HUDEP-2 (cell line): Measurements from ENCODE around the gene MARK3.

Experiments
- DNase-seq, 76 experiments: peaks; one replicate each; lab custom pipeline; 2025; ENCODE audit not compliant: unreplicated experiment in 76 of 76; lab: John Stamatoyannopoulos, UW

Gene MARK3

DNA sequence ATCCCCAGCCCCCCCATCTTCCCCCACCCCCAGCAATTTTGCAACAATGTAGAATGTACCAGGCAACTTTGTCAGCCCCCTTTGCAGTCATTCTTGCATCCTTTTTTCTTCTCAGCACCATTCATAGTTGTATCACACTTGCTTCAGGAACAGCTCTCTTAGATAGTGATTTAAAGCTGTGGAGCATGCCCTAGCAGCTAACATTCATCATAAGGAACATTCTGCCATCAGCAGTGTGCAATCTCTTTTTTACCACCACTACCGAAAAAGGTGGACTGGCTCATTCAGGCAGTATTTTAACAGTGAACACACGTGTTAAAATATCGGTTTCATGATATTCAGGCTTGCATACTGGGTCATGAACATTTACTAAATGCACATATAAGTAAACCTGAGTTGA lies 45.1 kb downstream of the MARK3 start:
- DNase-seq, result no peak

DNA sequence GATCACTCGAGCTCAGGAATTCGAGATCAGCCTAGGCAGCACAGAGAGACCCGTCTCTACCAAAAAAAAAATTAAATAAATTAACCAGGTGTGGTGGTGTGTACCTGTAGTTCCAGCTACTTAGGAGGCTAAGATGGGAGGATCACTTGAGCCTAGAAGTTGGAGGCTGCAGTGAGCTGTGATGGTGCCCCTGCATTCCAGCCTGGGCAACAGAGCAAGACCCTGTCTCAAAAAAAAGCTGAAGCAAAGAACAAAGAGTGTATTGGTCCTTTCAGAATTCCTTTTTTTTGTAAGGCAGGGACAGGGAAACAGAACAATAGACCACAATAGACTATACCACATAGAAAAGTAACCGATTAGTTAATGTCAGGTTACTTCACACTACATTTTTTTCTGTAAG lies 47.4 kb downstream of the MARK3 start:
- no peak for DNase-seq

DNA sequence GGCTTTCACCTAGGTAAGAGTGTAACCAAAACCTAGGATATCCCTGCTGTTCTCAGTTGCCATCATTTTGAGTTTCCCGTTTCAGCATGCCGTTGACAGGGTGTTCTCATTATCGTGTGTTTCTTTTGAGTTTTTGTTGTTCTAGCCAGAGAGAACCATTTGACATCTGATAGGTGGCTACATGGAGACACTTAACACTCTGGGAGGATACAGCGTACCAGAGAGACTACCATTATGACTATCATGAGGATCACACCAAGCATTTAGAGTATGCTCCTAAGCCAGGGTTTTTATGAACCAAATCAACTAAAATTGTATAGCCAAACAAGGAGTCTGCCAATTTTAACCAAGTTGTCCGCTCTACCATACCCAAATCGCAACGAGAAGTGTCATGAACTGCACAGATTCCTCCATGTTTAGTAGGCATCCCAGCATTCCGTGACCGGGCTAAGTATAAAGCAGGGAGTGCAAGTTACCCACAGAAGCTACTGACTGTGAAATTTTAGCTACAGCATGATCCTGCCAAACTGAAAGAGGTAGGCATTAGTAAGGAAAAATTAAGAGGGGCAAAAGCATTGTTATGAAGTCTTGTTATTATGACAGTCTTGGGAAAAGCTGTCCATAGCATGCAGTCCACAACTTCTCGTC lies 48.8 kb downstream of the MARK3 start:
- DNase-seq, result no peak

DNA sequence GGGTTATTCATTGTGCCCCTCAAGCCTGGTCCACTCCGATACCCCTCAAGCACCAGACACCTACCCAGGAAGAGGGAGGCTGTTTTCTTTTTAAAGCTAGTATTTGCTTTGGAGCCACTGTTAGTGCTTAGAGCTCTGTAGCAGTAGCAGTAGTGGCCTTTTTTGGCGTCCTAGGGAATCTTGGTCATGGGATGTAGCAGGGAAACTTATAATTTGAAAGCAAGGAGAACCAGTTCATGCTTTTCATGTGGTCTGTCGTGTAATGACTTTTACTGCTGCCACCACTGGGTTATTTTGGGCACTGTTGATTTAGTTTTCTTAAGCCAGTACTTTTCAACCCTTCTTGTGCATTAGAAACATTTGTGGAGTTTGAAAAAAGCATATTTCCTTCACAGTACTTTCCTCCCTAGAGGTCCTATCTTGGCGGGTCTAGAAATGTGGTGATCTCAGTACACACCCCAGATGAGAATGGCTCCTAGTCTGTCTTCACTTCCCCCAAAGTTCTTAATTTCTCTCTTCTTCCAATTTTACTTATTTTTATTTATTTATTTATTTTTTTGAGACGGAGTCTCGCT lies 49.7 kb downstream of the MARK3 start:
- no peak for DNase-seq

DNA sequence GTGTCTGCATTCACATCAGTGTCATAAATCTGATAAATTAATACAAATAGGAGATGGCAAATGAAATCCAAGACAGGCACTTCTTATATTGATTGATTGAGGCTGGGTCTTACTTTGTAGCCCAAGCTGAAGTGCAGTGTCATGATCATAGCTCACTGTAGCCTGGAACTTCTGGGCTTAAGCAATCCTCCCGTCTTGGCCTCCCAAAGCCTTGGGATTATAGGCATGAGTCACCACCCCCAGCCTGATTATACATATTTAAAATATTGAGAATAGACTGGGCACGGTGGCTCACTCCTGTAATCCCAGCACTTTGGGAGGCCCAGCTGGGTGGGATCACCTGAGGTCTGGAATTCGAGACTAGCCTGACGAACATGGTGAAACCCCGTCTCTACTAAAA lies 51.3 kb downstream of the MARK3 start:
- DNase-seq, result no peak

DNA sequence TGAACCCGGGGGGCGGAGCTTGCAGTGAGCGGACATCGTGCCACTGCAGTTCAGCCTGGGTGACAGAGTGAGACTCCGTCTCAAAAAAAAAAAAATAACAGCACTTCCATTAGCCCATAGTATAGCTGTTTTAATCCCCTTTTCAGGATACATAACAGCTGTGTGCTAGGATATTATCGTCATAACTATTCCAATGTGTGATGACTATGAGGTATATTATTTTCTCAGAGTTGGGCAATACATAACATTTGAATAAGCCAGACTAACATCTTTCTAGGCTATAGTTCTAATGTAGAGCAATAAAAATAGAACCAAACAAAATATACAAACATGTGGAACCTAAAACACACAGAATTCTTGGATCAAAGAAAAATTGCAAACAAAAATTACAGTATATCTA lies 57.1 kb downstream of the MARK3 start:
- DNase-seq, result no peak

DNA sequence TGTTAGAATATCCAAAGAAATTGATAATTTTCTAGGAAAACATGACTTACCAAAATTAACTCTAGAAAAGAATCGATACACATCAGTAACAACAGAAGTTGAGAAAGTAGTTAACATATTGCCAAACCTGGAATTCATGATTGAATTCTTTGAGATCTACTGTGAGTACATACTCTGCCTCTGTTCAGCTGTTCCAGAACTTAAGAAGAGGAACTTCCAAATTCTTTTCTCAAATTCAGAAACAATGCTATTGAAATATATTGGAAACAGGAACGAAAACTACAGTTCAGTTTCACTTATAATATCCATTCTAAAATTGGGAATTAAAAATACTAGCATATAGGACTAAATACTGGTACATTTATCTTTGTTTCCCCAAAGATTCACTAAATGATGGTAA lies 57.9 kb downstream of the MARK3 start:
- no peak for DNase-seq

DNA sequence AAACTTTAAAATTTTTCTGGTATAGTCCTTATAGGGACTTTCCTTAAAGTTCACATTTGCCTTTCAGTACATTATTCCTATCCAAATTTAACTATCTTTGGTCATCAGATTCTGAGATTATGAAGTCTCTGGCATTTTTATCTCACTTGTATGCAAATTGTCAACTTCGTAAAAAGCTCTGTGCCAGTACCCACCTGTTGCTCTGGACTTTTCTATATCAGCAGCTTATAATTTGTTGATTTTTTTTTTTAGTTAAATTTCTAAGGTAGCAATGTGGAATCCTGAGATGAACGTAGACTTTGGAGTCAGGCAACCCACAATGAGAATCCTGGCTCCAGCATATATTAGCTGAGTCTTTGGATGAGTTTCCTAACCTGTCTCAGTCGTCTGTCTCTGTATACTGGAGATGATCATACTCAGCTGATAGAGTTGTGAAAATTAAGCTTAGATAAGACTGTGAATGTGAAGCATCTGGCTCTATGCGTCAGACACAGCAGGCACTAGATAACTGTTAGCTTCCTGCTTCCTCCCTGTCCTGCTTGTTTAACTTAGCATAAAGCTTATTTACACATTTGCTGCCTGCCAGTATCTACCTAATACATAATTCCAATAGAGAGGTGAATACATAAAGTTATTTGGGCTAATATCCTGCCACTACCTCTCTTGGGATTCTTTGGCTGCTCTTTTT lies 59.8 kb downstream of the MARK3 start:
- peak in 19 of 76 experiments; percentile 3 to 54 (median 22) for DNase-seq

DNA sequence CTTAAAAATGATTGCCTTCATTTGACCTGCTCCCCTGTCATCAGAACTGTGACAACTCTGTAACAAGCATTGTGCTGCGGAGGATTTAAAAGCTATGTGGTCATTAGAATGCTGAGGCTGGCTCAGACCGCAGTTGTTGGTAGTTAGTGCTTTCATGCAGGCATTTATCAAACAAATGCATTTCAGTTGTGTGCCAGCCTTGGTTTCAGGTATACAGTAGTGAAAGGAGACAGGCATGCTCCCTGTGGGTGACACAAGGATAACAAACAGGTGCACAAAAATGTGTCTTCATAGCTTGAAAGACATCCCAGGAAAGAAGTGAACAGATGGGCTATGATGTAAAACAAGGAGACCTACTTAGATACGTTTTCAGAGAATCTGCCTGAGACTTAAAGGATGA lies 60.6 kb downstream of the MARK3 start:
- DNase-seq, result no peak

DNA sequence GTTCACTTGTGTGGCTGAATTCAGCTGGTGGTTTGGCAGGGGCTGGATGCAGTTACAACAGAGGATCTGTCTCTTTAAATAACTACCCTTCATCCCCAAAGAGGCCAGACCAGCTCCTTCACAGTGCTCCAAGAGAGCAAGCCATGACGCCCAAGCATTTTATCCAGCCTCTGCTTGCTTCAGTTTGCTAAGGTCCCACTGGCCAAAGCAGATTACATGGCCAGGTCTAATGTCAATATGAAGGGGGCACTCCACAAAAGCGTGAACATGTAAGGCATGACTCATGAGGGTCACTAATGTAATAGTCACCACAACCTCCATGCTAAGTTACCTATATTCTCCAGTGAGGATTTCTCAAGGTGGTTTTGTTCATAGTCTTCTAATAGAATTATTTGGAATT lies 62.9 kb downstream of the MARK3 start:
- DNase-seq, result no peak

DNA sequence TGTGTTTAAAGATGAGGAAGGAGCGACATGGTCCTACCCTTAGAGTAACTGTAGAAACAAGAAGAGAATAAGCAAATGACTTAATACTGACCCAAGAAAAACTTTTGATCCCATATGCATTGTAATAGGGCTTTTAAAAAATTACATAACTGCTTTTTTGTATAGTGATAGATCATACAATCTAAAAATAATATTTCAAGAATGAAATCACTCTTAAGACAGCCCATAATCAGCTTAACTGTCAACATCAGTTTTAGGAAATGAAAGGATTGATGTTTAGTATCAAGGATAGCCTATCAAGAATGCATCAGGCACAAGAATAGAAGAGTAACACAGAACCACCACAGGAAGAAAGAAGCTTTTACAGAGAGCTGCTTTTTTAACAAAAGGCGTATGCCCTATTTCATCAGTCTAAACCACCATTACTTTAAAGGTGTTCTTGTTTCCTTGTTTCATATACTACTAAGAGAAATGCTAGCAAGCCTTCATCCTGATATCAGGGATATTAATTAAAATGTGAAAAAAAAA lies 64.5 kb downstream of the MARK3 start:
- no peak for DNase-seq

DNA sequence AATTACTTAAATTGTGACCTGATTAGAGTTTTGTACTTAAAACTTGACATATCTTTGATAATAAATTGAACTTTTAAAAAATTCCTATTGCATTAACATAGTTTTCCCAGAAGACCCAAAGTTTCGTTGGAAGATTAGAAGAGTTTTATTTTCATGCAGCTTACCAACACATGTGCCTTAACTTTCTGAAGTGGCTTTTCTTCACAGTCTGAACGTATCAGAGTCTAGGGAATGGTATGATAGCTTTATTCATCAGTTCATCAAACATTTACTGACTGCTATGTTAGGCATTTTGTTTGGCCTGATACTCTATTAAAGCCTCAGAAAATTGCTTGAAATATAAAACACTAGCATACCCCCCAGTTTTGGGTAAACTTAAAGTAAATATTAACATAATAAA lies 65.2 kb downstream of the MARK3 start:
- no peak for DNase-seq

DNA sequence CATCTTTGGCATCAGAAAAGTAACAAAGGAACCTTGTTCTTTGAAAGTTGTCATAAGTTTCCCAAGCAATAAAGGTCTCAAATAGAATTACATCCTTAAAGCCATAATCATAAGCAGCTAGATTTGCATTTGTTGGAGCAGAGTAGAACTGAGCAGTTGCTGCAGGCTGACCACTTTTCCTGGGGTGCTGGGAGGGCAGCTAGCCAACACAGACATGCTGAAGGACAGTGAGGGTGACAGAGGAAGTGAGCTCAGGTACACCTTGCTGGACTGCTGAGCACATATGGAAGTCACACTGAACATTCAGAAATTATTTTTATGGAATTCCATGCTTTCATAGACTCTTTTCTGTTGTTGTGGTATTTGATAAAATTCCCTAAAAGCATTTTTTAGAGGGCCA lies 66.2 kb downstream of the MARK3 start:
- no peak for DNase-seq

DNA sequence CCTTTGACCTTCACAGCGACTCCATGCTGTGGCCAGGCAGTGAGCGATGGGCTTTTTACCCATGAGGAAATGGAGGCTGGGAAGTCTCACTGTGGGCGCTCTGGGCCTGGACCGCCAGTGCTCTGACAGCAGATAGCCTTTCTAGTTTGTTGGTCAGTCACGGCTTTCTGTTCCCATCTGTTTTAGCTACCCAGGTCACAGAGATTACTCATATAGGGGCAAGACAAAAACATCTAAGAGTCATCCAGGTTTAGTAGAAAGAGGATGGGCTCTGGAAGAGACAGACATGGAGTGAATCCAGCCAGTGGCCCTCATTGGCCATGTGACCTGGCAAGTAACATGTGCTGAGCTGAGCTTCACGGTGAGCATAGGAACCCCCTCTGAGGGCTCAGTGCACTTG lies 68.6 kb downstream of the MARK3 start:
- DNase-seq, result no peak

DNA sequence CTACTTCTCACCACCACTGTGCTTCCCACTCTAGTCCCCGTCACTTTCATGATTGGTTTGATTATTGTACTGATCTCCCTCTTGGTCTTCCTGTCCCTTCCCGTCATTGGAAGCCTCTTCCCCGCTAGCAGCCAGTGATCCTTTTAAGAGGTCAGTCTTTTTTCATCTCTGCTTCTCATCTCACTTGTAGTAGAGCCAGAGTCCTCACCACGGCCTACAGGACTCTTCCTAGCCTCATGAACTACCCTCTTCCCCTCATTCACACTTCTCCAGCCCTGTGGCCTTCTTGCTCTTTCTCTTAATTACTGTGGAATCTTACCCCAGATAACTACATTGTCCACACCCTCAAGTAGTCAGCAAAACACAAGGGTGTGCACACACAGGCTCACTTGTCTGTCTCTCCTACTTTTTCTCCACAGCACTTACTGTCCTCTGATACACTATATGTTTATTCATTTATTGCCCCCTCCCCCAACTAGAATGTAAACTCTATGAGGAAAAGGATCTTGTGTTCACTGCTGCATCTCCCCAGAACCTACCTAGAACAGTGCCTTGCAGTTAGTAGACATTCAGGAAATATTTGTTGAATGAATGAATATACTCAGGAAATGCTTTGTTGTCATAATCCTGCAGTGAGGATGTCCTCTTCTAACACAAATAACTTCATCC lies 71.1 kb downstream of the MARK3 start:
- DNase-seq, result peak in 15 of 76 experiments; percentile 0 to 37 (median 10)

DNA sequence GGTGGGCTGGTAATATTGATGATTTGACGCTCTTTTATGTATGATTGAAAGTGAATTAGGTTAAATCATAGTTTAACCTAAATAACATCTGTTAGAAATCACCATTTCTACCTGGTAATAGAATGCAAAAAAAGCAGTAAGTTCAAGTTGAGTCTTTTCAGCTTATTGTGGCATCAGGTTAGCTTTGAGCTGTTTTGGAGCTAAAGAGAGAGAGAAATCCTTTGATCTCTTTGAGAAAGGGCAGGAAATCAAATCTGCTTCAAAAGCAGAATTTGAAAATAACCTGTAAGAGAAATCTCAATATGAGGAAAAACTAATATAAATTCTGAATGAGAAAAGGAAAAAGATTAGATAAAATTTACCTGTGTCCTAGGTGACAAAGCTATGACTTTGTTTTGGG lies 75.2 kb downstream of the MARK3 start:
- no peak for DNase-seq

DNA sequence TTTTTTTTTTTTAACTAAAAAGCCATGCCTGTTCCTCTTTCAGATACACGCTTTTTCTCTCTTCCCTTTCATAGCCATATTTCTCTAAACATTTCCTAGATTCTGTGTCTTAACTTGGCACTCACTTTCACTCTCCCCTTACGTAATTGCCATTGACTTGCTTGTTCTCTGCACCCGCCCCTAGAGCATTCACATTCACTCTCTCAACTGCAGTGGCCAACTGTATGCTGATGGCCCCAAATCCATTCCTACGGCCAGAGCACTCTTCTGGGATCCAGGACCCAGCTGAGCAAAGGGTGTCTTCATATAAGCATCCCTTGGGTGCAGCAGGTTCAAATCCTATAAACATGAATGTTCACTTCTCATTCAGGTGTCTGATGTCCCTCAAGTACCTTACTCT lies 77.9 kb downstream of the MARK3 start:
- no peak for DNase-seq

DNA sequence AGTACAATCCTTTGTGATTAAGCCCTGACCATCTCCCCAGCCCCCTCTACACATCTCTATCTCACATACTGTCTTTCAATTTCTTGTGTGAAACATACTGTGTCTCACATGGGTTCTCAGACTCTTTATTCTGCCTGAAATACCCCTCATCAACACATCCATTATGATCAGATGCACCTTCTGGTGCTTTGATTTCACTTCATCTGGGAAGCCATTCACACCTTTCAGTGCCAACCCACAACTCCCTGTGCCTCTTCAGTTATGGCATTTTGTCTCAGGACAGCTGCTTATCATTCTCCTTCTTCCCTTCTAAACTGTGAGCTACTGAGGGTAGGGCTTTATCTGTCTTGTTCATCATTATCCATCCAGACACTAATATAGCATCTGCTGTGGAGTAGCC lies 78.6 kb downstream of the MARK3 start:
- DNase-seq, result no peak

DNA sequence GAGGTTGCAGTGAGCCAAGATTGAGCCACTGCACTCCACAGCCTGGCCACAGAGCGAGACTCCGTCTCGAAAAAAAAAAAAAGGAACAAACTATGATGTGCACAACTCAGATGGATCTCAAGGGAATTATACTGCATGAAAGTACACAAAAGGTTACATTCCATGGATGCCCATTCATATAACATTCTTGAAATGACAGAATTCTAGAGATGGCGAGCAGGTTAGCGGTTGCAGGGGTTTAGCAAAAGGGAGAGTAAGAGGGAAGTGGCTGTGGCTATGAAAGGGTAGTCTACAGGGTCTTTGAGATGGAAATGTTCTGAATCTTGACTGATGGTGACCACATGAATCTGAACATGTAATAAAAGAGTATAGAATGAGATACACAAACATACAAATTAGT lies 87.7 kb downstream of the MARK3 start:
- DNase-seq, result no peak

DNA sequence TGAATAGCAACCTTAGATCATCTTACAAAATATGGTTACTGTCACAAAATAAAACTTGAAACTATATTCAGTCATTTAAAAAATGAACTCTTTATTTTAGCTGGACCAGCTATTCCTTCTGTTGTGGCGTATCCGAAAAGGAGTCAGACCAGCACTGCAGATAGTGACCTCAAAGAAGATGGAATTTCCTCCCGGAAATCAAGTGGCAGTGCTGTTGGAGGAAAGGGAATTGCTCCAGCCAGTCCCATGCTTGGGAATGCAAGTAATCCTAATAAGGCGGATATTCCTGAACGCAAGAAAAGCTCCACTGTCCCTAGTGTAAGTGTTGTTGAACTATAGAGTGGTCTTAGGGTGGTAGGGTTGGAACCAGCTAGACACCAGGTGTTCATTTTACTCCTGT lies 89.7 kb downstream of the MARK3 start:
- DNase-seq, result no peak

DNA sequence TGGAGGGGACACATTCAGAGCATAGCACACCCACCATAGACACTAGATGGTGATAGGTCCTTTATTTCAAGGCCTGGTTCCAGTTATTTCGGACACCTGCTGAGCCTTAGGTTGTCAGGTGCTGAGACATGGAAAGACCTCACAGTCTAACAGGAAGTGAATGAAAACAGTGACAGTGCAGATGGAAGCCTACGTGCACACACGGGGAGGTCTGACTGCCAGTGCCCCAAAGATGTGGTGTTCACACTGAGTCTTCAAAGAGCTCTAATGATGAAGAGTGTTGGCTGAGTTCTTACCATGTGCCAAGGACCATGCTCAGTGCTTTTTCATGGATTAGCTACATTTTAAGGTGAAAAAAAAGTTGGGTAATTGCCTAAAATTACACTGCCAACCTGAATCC lies 90.8 kb downstream of the MARK3 start:
- DNase-seq, result no peak

DNA sequence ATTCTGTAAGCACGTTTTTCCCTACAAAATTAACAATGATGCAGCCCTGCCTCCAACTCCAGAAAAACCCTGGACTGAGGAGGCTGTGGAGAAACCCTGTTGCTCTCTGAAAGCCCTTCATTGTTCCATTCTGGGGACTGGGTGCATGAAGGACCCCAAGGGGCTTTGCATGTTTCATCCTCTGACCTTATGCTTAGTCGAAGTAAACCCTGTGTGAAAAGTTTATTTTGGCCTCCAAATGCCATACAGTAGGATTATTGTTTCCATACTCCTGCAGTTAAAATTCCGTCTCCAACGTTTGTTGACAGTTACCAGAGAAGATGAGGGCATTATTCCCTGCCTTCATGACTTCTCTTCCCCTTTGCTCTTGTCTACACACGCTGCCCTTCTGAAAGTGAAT lies 91.4 kb downstream of the MARK3 start:
- DNase-seq, result no peak
